KOPT-K1 (cell line): ENCODE data around the gene COX8A.

Experiments used
- H3K27ac ChIP-seq: fragments of 200-600 bp; sonication (generic); 2 replicates; pipeline ENCODE4 v1.5.1; 2016; ENCODE audit warnings: antibody characterized with exemption, mild to moderate bottlenecking, low read depth, low read length; ENCODE audit not compliant: poor library complexity, severe bottlenecking
- H3K36me3 ChIP-seq: fragments of 200-600 bp; sonication (generic); 2 replicates; pipeline ENCODE4 v1.5.1; 2017; ENCODE audit warnings: antibody characterized with exemption, mild to moderate bottlenecking, low read length, moderate library complexity; ENCODE audit not compliant: insufficient read depth
- H3K9me3 ChIP-seq: fragments of 200-600 bp; sonication (generic); 2 replicates; pipeline ENCODE4 v1.5.1; 2017; ENCODE audit warnings: antibody characterized with exemption, low read length, mild to moderate bottlenecking; ENCODE audit not compliant: insufficient read depth, poor library complexity, severe bottlenecking

The COX8A gene

GRCh38 chr11:63974259-63975143 is at the start of gene COX8A:
TSS of gene COX8A (plus strand) at chr11:63974620. CDS start at chr11:63974681, 61 bp downstream.
- H3K36me3 ChIP-seq, result peaks cover 28% of the 10 kb centered on the region
- H3K9me3 ChIP-seq, result no peaks in the 10 kb centered on the region
- H3K27ac ChIP-seq, result peak within 1 kb of the TSS; percentile 98

- Histone ChIP-seq H3K36me3 (no peaks in the 10 kb centered on the region), H3K9me3 (no peaks in the 10 kb centered on the region), H3K27ac (no peak overlapping the region)
Observed at GRCh38 chr11:63929616-63930015, 44.8 kb upstream of the COX8A start.

GRCh38 chr11:63931045-63931444 is 43.4 kb upstream of the COX8A start:
- Histone ChIP-seq H3K27ac (no peak overlapping the region), H3K9me3 (no peaks in the 10 kb centered on the region), H3K36me3 (no peaks in the 10 kb centered on the region)

GRCh38 chr11:63931876-63932275 is 42.5 kb upstream of the COX8A start:
- Histone ChIP-seq H3K9me3 (no peaks in the 10 kb centered on the region), H3K36me3 (no peaks in the 10 kb centered on the region), H3K27ac (no peak overlapping the region)

- no peak overlapping the region for H3K27ac ChIP-seq
- no peaks in the 10 kb centered on the region for H3K9me3 ChIP-seq
- no peaks in the 10 kb centered on the region for H3K36me3 ChIP-seq
Observed at GRCh38 chr11:63933459-63933858, 41.0 kb upstream of the COX8A start.

GRCh38 chr11:63937713-63938478 is 36.5 kb upstream of the COX8A start:
- Histone ChIP-seq H3K36me3 (peaks cover 14% of the 10 kb centered on the region), H3K9me3 (no peaks in the 10 kb centered on the region), H3K27ac (peak overlapping the region; percentile 45)

- Histone ChIP-seq H3K27ac (peak within 1 kb of the TSS; percentile 80), H3K36me3 (peaks cover 18% of the 10 kb centered on the region), H3K9me3 (no peaks in the 10 kb centered on the region)
Observed at GRCh38 chr11:63938479-63939396, 35.7 kb upstream of the COX8A start, which contains the start of gene NAA40. TSS of gene NAA40 (plus strand) at chr11:63939002. CDS start at chr11:63939097, 95 bp downstream.

- peak overlapping the region; percentile 80 for H3K27ac ChIP-seq
Observed at GRCh38 chr11:63939397-63939891, 35.0 kb upstream of the COX8A start.

GRCh38 chr11:63940786-63941185 is 33.6 kb upstream of the COX8A start:
- Histone ChIP-seq H3K36me3 (peaks cover 29% of the 10 kb centered on the region), H3K9me3 (no peaks in the 10 kb centered on the region), H3K27ac (no peak overlapping the region)

More at GRCh38 chr11:63939397-63939891, 35.0 kb upstream of the COX8A start:
- H3K36me3 ChIP-seq, result peaks cover 18% of the 10 kb centered on the region
- no peaks in the 10 kb centered on the region for H3K9me3 ChIP-seq

- H3K36me3 ChIP-seq, result peaks cover 40% of the 10 kb centered on the region
- H3K9me3 ChIP-seq, result no peaks in the 10 kb centered on the region
- no peak overlapping the region for H3K27ac ChIP-seq
Observed at GRCh38 chr11:63941901-63942300, 32.5 kb upstream of the COX8A start.

- Histone ChIP-seq H3K27ac (no peak overlapping the region), H3K36me3 (peaks cover 47% of the 10 kb centered on the region), H3K9me3 (no peaks in the 10 kb centered on the region)
Observed at GRCh38 chr11:63942803-63943202, 31.6 kb upstream of the COX8A start.

GRCh38 chr11:63944987-63945386 is 29.4 kb upstream of the COX8A start:
- H3K9me3 ChIP-seq, result no peaks in the 10 kb centered on the region
- no peak overlapping the region for H3K27ac ChIP-seq
- peaks cover 67% of the 10 kb centered on the region for H3K36me3 ChIP-seq

GRCh38 chr11:63945477-63946163 is 28.8 kb upstream of the COX8A start:
- H3K9me3 ChIP-seq, result no peaks in the 10 kb centered on the region
- H3K27ac ChIP-seq, result no peak overlapping the region
- peaks cover 73% of the 10 kb centered on the region for H3K36me3 ChIP-seq
